ENCODE data around the gene VAV1. TPM values are rescaled to one million over a fixed set of nuclear protein-coding genes. Genes with fewer than 3 reads are reported as not detected.

The VAV1 gene
- total RNA-seq, 1 experiment from 2014 or later = 3.0 TPM

DNA sequence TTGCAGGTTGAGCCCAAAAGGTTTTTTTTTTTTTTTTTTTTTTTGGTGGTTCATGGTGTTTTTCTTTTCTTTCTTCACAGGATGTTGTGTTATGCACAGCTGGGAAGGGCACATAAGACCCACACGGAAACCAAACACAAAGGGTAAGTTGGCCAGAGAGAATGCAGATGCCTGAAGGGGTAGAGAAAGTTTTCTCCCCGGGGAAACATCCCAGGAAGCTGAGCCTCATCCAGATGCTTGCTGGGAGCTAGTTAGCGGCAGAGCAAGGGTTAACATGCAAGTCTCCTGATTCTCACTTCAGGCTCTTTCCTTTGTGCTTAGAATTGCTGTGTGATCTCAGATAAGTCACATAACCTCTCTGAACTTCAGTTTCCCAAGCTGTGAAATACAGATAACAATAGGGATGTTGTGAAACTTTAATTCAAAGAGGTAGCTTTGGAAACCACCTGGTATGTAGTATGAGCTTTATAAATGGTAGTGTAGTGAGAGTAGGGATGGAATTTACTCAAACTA lies 117.9 kb downstream of the VAV1 start:
- ChIA-PET CTCF (no interaction called here), POLR2A (ENCODE audit: unreplicated experiment) (no interaction called here)
- H4K20me1 ChIP-seq (ENCODE audit: low read length) = no peaks in the 10 kb centered on the region
- H3K27ac ChIP-seq (ENCODE audit: low read length) = no peak overlapping the region
- no peak overlapping the region for H2AFZ ChIP-seq (ENCODE audit: low read length)
- no peak overlapping the region for H3K4me2 ChIP-seq (ENCODE audit: low read length)
- ATAC-seq (no peak), DNase-seq (no peak)
- H3K4me3 ChIP-seq (ENCODE audit: low read length) = no peak overlapping the region
- TF ChIP-seq EZH2 (IDR thresholded peaks at IDR 0.05; ENCODE audit: low read length, unreplicated experiment) (no peak), CTCF (conservative IDR thresholded peaks at IDR 0.05; ENCODE audit: low read depth, low read length) (no peak), EZH2phosphoT487 (IDR thresholded peaks at IDR 0.05; ENCODE audit: borderline replicate concordance, low read length) (no peak)
- H3K4me1 ChIP-seq (ENCODE audit: insufficient read depth, low read length) = no peaks in the 10 kb centered on the region
- H3K9me2 ChIP-seq (replicated peaks; ENCODE audit: low read length) = no peaks in the 10 kb centered on the region
- intact Hi-C loops (cut with micrococcal nuclease) = no loop called here
- H3F3A ChIP-seq (ENCODE audit: low read length, unreplicated experiment) = no peaks in the 10 kb centered on the region
- BruUV-seq (replicated peaks) = no TSS peak
- no peaks in the 10 kb centered on the region for H3K36me3 ChIP-seq (ENCODE audit: low read depth, low read length)
- H3K79me2 ChIP-seq (ENCODE audit: low read length) = no peaks in the 10 kb centered on the region
- H3K27me3 ChIP-seq (ENCODE audit: low read length) = peaks cover 64% of the 10 kb centered on the region
- no peak overlapping the region for H3K9ac ChIP-seq (ENCODE audit: low read length)
- no peaks in the 10 kb centered on the region for H3K9me3 ChIP-seq (ENCODE audit: low read length)

DNA sequence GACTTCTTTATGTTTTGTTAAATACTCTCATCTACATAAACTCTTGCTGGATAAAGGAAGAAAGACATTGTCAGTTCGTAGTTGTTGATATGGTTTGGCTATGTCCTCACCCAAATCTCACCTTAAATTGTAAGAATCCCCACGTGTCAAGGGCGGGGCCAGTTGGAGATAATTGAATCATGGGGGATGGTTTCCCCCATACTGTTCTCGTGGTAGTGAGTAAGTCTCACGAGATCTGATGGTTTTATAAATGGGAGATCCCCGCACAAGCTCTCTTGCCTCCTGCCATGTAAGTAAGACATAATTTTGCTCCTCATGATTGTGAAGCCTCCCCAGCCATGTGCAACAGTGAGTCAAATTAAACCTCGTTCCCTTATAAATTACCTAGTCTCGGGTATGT lies 118.4 kb downstream of the VAV1 start:
- no peak for ATAC-seq

More for the DNA sequence above, 118.4 kb downstream of the VAV1 start:
- Histone ChIP-seq H4K20me1 (ENCODE audit: low read length) (no peaks in the 10 kb centered on the region), H3K27me3 (ENCODE audit: low read length) (peaks cover 68% of the 10 kb centered on the region), H3K4me1 (ENCODE audit: insufficient read depth, low read length) (no peaks in the 10 kb centered on the region), H3K9me3 (ENCODE audit: low read length) (no peaks in the 10 kb centered on the region), H3K9ac (ENCODE audit: low read length) (no peak overlapping the region), H2AFZ (ENCODE audit: low read length) (no peak overlapping the region), H3K4me2 (ENCODE audit: low read length) (no peak overlapping the region), H3K36me3 (ENCODE audit: low read depth, low read length) (no peaks in the 10 kb centered on the region), H3K79me2 (ENCODE audit: low read length) (no peaks in the 10 kb centered on the region), H3K9me2 (replicated peaks; ENCODE audit: low read length) (no peaks in the 10 kb centered on the region), H3K27ac (ENCODE audit: low read length) (no peak overlapping the region), H3K4me3 (ENCODE audit: low read length) (no peak overlapping the region), H3F3A (ENCODE audit: low read length, unreplicated experiment) (no peaks in the 10 kb centered on the region)
- no TSS peak for BruUV-seq (replicated peaks)
- POLR2A ChIA-PET (ENCODE audit: unreplicated experiment) = no interaction called here
- no peak for TF ChIP-seq EZH2phosphoT487 (IDR thresholded peaks at IDR 0.05; ENCODE audit: borderline replicate concordance, low read length)
- TF ChIP-seq CTCF (conservative IDR thresholded peaks at IDR 0.05; ENCODE audit: low read depth, low read length) = no peak
- no peak for TF ChIP-seq EZH2 (IDR thresholded peaks at IDR 0.05; ENCODE audit: low read length, unreplicated experiment)
- no peak for DNase-seq
- CTCF ChIA-PET = no interaction called here
- intact Hi-C loops (cut with micrococcal nuclease) = no loop called here
